Measurements from ENCODE around the gene PCSK7. TPM values are rescaled to one million over a fixed set of nuclear protein-coding genes. Genes with fewer than 3 reads are reported as not detected.

The PCSK7 gene
- total RNA-seq, 2 experiments from 2014 or later = 229 to 247 TPM

DNA sequence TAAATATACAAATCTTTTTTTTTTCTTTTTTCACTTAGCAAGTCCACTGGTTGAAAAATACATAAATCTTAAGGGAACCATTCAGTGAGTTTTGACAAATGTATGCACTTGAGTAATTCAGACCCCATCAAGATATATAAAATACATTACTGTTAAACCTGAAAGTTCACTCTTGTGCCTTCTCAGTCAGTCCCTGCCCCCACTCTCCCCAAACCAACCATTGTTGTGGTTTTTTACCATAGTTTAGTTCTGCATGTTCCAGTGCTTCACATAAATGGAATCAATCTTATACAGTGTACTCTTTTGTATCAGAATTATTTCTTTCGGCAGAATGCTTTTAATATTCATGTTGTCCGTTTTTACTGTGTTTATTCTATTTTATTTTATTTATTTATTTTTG lies 26.7 kb upstream of the PCSK7 start:
- Histone ChIP-seq H3K27me3 (ENCODE audit: control insufficient read depth in 1 of 2, insufficient read depth in 2 of 2, low read length in 2 of 2) (no peaks in the 10 kb centered on the region), H3K4me1 (ENCODE audit: insufficient read depth, low read length) (no peaks in the 10 kb centered on the region), H3K4me3 (ENCODE audit: low read length) (no peak overlapping the region), H3K27ac (ENCODE audit: low read depth in 1 of 2, low read length in 2 of 2) (no peak overlapping the region), H3K36me3 (ENCODE audit: insufficient read depth, low read length) (peaks cover 14% of the 10 kb centered on the region), H3K9me3 (ENCODE audit: control insufficient read depth in 1 of 2, insufficient read depth in 1 of 2, low read length in 2 of 2) (no peaks in the 10 kb centered on the region)
- Mint-ChIP-seq H3K36me3 (ENCODE audit: low read depth) (peaks cover 63% of the 10 kb centered on the region), H3K4me3 (no peak overlapping the region), H3K9me3 (no peaks in the 10 kb centered on the region), H3K27ac (no peak overlapping the region), H3K27me3 (no peaks in the 10 kb centered on the region), H3K4me1 (ENCODE audit: low read depth) (peaks cover 5% of the 10 kb centered on the region)
- DNase-seq (no peak), ATAC-seq (ENCODE audit: poor library complexity) (no peak)
- TF ChIP-seq, protein P1, sequence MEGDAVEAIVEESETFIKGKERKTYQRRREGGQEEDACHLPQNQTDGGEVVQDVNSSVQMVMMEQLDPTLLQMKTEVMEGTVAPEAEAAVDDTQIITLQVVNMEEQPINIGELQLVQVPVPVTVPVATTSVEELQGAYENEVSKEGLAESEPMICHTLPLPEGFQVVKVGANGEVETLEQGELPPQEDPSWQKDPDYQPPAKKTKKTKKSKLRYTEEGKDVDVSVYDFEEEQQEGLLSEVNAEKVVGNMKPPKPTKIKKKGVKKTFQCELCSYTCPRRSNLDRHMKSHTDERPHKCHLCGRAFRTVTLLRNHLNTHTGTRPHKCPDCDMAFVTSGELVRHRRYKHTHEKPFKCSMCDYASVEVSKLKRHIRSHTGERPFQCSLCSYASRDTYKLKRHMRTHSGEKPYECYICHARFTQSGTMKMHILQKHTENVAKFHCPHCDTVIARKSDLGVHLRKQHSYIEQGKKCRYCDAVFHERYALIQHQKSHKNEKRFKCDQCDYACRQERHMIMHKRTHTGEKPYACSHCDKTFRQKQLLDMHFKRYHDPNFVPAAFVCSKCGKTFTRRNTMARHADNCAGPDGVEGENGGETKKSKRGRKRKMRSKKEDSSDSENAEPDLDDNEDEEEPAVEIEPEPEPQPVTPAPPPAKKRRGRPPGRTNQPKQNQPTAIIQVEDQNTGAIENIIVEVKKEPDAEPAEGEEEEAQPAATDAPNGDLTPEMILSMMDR (IDR thresholded peaks at IDR 0.05) = no peak
- POLR2A ChIA-PET = interaction anchor here (0.6 kb wide), 1 partner anchor 30 kb away, joined by 4 read pairs; no protein-coding TSS in a partner anchor
- CTCF ChIA-PET = no interaction called here
- intact Hi-C loops (cut with DNase I, micrococcal nuclease) = no loop called here

DNA sequence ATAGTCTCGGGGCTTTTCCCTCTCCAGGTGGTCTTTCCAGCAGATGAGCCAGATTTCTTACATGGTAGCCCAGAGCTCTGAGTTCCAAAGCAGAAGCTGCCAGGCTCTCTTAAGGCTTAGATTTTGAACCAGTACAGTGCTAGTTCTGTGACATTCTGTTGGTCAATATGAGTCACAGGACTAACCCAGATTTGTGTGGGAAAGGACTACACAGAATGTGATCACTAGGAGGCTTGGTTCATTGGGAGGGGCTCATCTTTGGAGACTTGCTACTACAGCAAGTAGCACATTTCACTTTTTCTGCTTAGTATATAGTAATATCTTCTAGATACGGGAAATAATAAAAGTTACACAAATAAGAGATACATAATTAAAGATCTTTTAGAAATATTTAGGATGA lies 24.7 kb upstream of the PCSK7 start:
- intact Hi-C loops (cut with DNase I, micrococcal nuclease) = no loop called here
- Histone ChIP-seq H3K4me1 (ENCODE audit: insufficient read depth, low read length) (no peaks in the 10 kb centered on the region), H3K27me3 (ENCODE audit: control insufficient read depth in 1 of 2, insufficient read depth in 2 of 2, low read length in 2 of 2) (no peaks in the 10 kb centered on the region), H3K36me3 (ENCODE audit: insufficient read depth, low read length) (peaks cover 21% of the 10 kb centered on the region), H3K27ac (ENCODE audit: low read depth in 1 of 2, low read length in 2 of 2) (no peak overlapping the region), H3K9me3 (ENCODE audit: control insufficient read depth in 1 of 2, insufficient read depth in 1 of 2, low read length in 2 of 2) (no peaks in the 10 kb centered on the region), H3K4me3 (ENCODE audit: low read length) (no peak overlapping the region)
- Mint-ChIP-seq H3K36me3 (ENCODE audit: low read depth) (peaks cover 64% of the 10 kb centered on the region), H3K27me3 (no peaks in the 10 kb centered on the region), H3K9me3 (no peaks in the 10 kb centered on the region), H3K27ac (no peak overlapping the region), H3K4me1 (ENCODE audit: low read depth) (peaks cover 5% of the 10 kb centered on the region), H3K4me3 (no peak overlapping the region)
- DNase-seq (no peak), ATAC-seq (ENCODE audit: poor library complexity) (no peak)
- ChIA-PET CTCF (no interaction called here), POLR2A (interaction anchor here (0.7 kb wide), 1 partner anchor 8 kb away, joined by 3 read pairs; no protein-coding TSS in a partner anchor)
- TF ChIP-seq, protein P1 (IDR thresholded peaks at IDR 0.05) = no peak

DNA sequence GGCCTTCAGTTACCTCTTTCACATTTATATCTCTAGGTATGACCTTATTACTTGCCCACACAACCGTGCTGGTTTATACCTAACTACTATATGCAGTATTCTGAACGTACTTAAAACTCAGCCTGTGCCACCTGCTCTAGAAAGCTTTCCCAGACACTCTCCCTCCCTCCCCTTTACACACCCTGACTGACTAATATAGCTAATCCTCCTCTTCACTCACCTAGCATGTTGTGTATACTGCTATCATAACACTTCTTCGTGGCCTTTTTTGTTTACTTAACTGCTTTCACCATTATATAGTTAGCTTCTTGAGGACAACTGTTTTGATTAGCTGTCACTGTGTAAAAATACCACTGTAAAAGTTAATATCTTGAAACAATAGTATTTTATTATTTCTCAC lies 24.1 kb upstream of the PCSK7 start:
- H3K27ac Mint-ChIP-seq = no peak overlapping the region
- H3K36me3 Mint-ChIP-seq (ENCODE audit: low read depth) = peaks cover 67% of the 10 kb centered on the region
- Histone ChIP-seq H3K27me3 (ENCODE audit: control insufficient read depth in 1 of 2, insufficient read depth in 2 of 2, low read length in 2 of 2) (no peaks in the 10 kb centered on the region), H3K27ac (ENCODE audit: low read depth in 1 of 2, low read length in 2 of 2) (no peak overlapping the region), H3K4me1 (ENCODE audit: insufficient read depth, low read length) (no peaks in the 10 kb centered on the region), H3K4me3 (ENCODE audit: low read length) (no peak overlapping the region), H3K36me3 (ENCODE audit: insufficient read depth, low read length) (peaks cover 21% of the 10 kb centered on the region), H3K9me3 (ENCODE audit: control insufficient read depth in 1 of 2, insufficient read depth in 1 of 2, low read length in 2 of 2) (no peaks in the 10 kb centered on the region)
- ChIA-PET POLR2A (no interaction called here), CTCF (no interaction called here)
- no peaks in the 10 kb centered on the region for H3K27me3 Mint-ChIP-seq
- H3K4me1 Mint-ChIP-seq (ENCODE audit: low read depth) = peaks cover 5% of the 10 kb centered on the region
- DNase-seq (no peak), ATAC-seq (ENCODE audit: poor library complexity) (no peak)
- intact Hi-C loops (cut with DNase I, micrococcal nuclease) = no loop called here
- H3K9me3 Mint-ChIP-seq = no peaks in the 10 kb centered on the region
- TF ChIP-seq, protein P1 (IDR thresholded peaks at IDR 0.05) = no peak
- H3K4me3 Mint-ChIP-seq = no peak overlapping the region
